Natural killer cell (primary cell): ENCODE measurements around the gene PRDX5. TPM values are rescaled to one million over a fixed set of nuclear protein-coding genes. Genes with fewer than 3 reads are reported as not detected.

Source experiments
- ATAC-seq, 3 donors: fragments of 150-1000 bp in 2 of 3; fragments of 200-7000 bp in 1 of 3; cut with Tn5 transposase; 1 replicate in 1 of 3; 2 replicates in 2 of 3; pipeline ENCODE4 v1.10.0; 2021; ENCODE audit warnings: mild to moderate bottlenecking in 2 of 3, moderate library complexity in 2 of 3
- DNase-seq, 2 donors: peaks; one replicate each; pipeline versions ENCODE4 v3.0.0 to v3.0.0-alpha.2; 2013 to 2021; ENCODE audit warnings: mixed read lengths in 1 of 2
- H3K27ac ChIP-seq: one replicate; pipeline ENCODE4 v1.5.1; 2013; ENCODE audit warnings: mild to moderate bottlenecking, low read length
- H3K27me3 ChIP-seq: one replicate; pipeline ENCODE4 v1.6.1; 2013; ENCODE audit warnings: low read length; ENCODE audit not compliant: control insufficient read depth, insufficient read depth
- H3K36me3 ChIP-seq: one replicate; pipeline ENCODE4 v1.6.1; 2013; ENCODE audit warnings: low read length; ENCODE audit not compliant: control insufficient read depth, insufficient read depth
- H3K4me1 ChIP-seq: one replicate; pipeline ENCODE4 v1.6.1; 2013; ENCODE audit warnings: low read length; ENCODE audit not compliant: control insufficient read depth, insufficient read depth
- H3K4me3 ChIP-seq: one replicate; pipeline ENCODE4 v1.5.1; 2013; ENCODE audit warnings: low read length
- H3K9me3 ChIP-seq: one replicate; pipeline ENCODE4 v1.6.1; 2013; ENCODE audit warnings: low read length; ENCODE audit not compliant: control insufficient read depth, insufficient read depth
- H3K27ac Mint-ChIP-seq, 2 donors: one replicate each; pipeline ENCODE4 v1.8.0; 2022; ENCODE audit warnings: mild to moderate bottlenecking in 2 of 2, mixed read lengths in 2 of 2, moderate library complexity in 1 of 2
- H3K27me3 Mint-ChIP-seq, 2 donors: one replicate each; pipeline ENCODE4 v1.8.0; 2022; ENCODE audit warnings: low read depth in 2 of 2, mixed read lengths in 2 of 2
- H3K36me3 Mint-ChIP-seq: one replicate; pipeline ENCODE4 v1.8.0; 2022; ENCODE audit warnings: mixed read lengths
- H3K4me1 Mint-ChIP-seq, 2 donors: one replicate each; pipeline ENCODE4 v1.8.0; 2022; ENCODE audit warnings: mixed read lengths in 2 of 2
- H3K4me3 Mint-ChIP-seq: one replicate; pipeline ENCODE4 v1.8.0; 2022; ENCODE audit warnings: mild to moderate bottlenecking, moderate library complexity, mixed read lengths
- H3K9me3 Mint-ChIP-seq, 2 donors: one replicate each; pipeline ENCODE4 v1.8.0; 2022; ENCODE audit warnings: mixed read lengths in 2 of 2
- CTCF ChIP-seq: fragments of 200-600 bp; IDR thresholded peaks from one replicate; pipeline ENCODE4 v1.8.0; 2022; ENCODE audit warnings: antibody characterized with exemption
- WGBS: methylation state at CpG from one replicate; pipeline ENCODE4 v1.1.7; 2013; ENCODE audit warnings: missing lambda C conversion rate; ENCODE audit not compliant: insufficient coverage; 5-methylcytosine and 5-hydroxymethylcytosine counted together
- intact Hi-C: fragments of 100-400 bp; cut with micrococcal nuclease; formaldehyde crosslinking; loops from one replicate; pipeline ENCODE4 v1.14.2; 2022
- total RNA-seq, 4 donors: library from RNA; stranded (reverse); fragments of 120-200 nt in 1 of 4; gene quantifications; one replicate each; pipeline versions ENCODE4 v1.2.3 to v1.2.4, GENCODE V29; 2013 to 2022

The PRDX5 gene
- total RNA-seq, 3 donors from 2014 or later (not counting 1 experiment from before 2014, with no cell fraction given) = 85.9 to 104 (median 88.8) TPM

GRCh38 chr11:64284048-64284961 lies 33.6 kb upstream of the PRDX5 start, which contains the start of gene BAD:
TSS of gene BAD (minus strand) at chr11:64284665. CDS start at chr11:64284368, 297 bp downstream.
- Mint-ChIP-seq H3K27me3 (no peaks in the 10 kb centered on the region), H3K36me3 (no peaks in the 10 kb centered on the region), H3K4me1 (peaks cover 12 to 16% of the 10 kb centered on the region in 2 donors), H3K27ac (peak within 1 kb of the TSS; percentile 94 to 96), H3K9me3 (no peaks in the 10 kb centered on the region), H3K4me3 (peak within 1 kb of the TSS; percentile 93)
- no peak for TF ChIP-seq CTCF
- 4% methylated on average over 43 of the region's 44 CpGs for WGBS
- Histone ChIP-seq H3K36me3 (no peaks in the 10 kb centered on the region), H3K27me3 (no peaks in the 10 kb centered on the region), H3K4me3 (peak within 1 kb of the TSS; percentile 87), H3K9me3 (no peaks in the 10 kb centered on the region), H3K27ac (peak within 1 kb of the TSS; percentile 99), H3K4me1 (peaks cover 22% of the 10 kb centered on the region)
- ATAC-seq (peak; percentile 76 to 90 (median 78)), DNase-seq (peak; percentile 84 to 94)
- intact Hi-C loops = loop anchor here (1.0 kb wide), 1 partner anchor 77 kb away; no protein-coding TSS in a partner anchor

GRCh38 chr11:64284962-64285884 lies 32.7 kb upstream of the PRDX5 start, which contains the start of gene GPR137:
TSS of gene GPR137 (plus strand) at chr11:64285848. CDS start at chr11:64286525, 677 bp downstream.
- H3K4me3 ChIP-seq = peak within 1 kb of the TSS; percentile 87
- WGBS = under 1% methylated on average over 102 of the region's 102 CpGs
- H3K4me1 Mint-ChIP-seq = peaks cover 12 to 16% of the 10 kb centered on the region in 2 donors
- H3K9me3 Mint-ChIP-seq = no peaks in the 10 kb centered on the region
- DNase-seq = peak; percentile 95 to 97
- peaks cover 2% of the 10 kb centered on the region for H3K27me3 ChIP-seq
- H3K4me1 ChIP-seq = peaks cover 22% of the 10 kb centered on the region
- TF ChIP-seq CTCF = no peak
- H3K4me3 Mint-ChIP-seq = peak within 1 kb of the TSS; percentile 93
- no peaks in the 10 kb centered on the region for H3K36me3 ChIP-seq
- no peaks in the 10 kb centered on the region for H3K9me3 ChIP-seq
- H3K27ac Mint-ChIP-seq = peak within 1 kb of the TSS; percentile 94 to 96
- intact Hi-C loops = loop anchor here (1.0 kb wide), 4 partner anchors 15 to 78 kb away; partner anchors contain the start of gene FKBP2
- peak; percentile 71 to 86 (median 76) for ATAC-seq
- peaks cover 0 to under 1% of the 10 kb centered on the region in 2 donors for H3K27me3 Mint-ChIP-seq
- H3K36me3 Mint-ChIP-seq = no peaks in the 10 kb centered on the region
- peak within 1 kb of the TSS; percentile 99 for H3K27ac ChIP-seq

DNA sequence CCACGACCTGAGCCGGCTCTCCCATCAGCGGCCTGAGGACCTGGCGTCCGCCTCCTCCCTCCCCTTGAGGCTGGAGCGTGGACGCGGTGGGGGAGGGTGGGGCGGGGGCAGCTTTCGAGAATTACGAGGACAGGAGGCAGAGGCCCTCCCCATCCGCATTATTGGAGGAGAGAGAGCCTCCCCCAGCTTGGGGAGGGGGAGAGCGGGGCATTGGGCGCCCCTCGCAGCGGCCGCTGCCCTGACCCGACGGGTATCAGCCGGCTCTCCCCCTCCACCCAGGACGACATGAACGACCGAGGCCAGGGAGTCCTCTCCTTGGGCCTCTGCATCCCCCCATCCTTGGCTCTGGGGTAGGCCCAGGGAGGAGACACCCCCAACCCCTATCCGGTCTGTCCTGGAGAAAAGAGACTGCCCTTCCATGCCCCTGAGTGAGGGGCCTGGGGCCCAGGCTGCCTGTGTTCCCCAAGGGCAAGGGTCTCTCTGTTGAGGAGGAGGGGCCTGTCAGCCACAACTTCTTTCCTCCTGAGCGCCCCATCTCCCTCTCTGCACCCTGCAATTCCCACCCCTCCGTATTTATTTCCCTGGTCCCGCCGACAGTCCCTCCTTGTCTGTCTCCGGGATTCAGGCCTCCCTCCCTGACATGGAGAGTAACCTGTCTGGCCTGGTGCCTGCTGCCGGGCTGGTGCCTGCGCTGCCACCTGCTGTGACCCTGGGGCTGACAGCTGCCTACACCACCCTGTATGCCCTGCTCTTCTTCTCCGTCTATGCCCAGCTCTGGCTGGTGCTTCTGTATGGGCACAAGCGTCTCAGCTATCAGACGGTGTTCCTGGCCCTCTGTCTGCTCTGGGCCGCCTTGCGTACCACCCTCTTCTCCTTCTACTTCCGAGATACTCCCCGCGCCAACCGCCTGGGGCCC lies 31.8 kb upstream of the PRDX5 start:
- H3K27ac Mint-ChIP-seq = peak overlapping the region; percentile 85 to 96
- 42% methylated on average over 31 of the region's 40 CpGs for WGBS
- peaks cover 7 to 9% of the 10 kb centered on the region in 2 donors for H3K27me3 Mint-ChIP-seq
- H3K9me3 Mint-ChIP-seq = no peaks in the 10 kb centered on the region
- H3K4me3 ChIP-seq = peak overlapping the region; percentile 41
- TF ChIP-seq CTCF = no peak
- peaks cover 17 to 23% of the 10 kb centered on the region in 2 donors for H3K4me1 Mint-ChIP-seq
- ATAC-seq (no peak), DNase-seq (peak in 1 of 2 donors; percentile 57)
- intact Hi-C loops = loop anchor here (1.0 kb wide), 3 partner anchors 16 to 45 kb away; partner anchors contain the start of gene FKBP2
- no peaks in the 10 kb centered on the region for H3K36me3 Mint-ChIP-seq
- H3K27me3 ChIP-seq = peaks cover 10% of the 10 kb centered on the region
- no peaks in the 10 kb centered on the region for H3K9me3 ChIP-seq
- peak overlapping the region; percentile 77 for H3K27ac ChIP-seq
- peak overlapping the region; percentile 83 for H3K4me3 Mint-ChIP-seq
- peaks cover 25% of the 10 kb centered on the region for H3K4me1 ChIP-seq
- no peaks in the 10 kb centered on the region for H3K36me3 ChIP-seq
